HG02943 (cell line): Measurements from ENCODE around the gene LDHAL6B.
"Not testable (repeated sequence)": the region's sequence is repeated elsewhere in the genome, so short reads cannot be mapped to it uniquely, and the experiment has no call there.

Experiments used
- ATAC-seq: cut with Tn5 transposase; IDR thresholded peaks from one replicate; pipeline ENCODE4 v1.9.1; 2021; ENCODE audit warnings: mild to moderate bottlenecking, low read depth, moderate library complexity; ENCODE audit not compliant: unreplicated experiment

The LDHAL6B gene

GRCh38 chr15:59206623-59207183 lies at the start of gene LDHAL6B:
TSS of gene LDHAL6B (plus strand) at chr15:59206843. CDS start at chr15:59206941, 98 bp downstream.
- ATAC-seq, result no peak

- no peak for ATAC-seq
Measured at GRCh38 chr15:59157396-59157795, 49.2 kb upstream of the LDHAL6B start.

- no peak for ATAC-seq
Measured at GRCh38 chr15:59157840-59158700, 48.6 kb upstream of the LDHAL6B start.

GRCh38 chr15:59158701-59159034 lies 48.0 kb upstream of the LDHAL6B start:
- no peak for ATAC-seq

GRCh38 chr15:59159210-59159609 lies 47.4 kb upstream of the LDHAL6B start:
- no peak for ATAC-seq

- no peak for ATAC-seq
Measured at GRCh38 chr15:59160880-59161593, 45.6 kb upstream of the LDHAL6B start.

- not testable (repeated sequence) for ATAC-seq
Measured at GRCh38 chr15:59162080-59162479, 44.6 kb upstream of the LDHAL6B start.

- ATAC-seq, result no peak
Measured at GRCh38 chr15:59165726-59166125, 40.9 kb upstream of the LDHAL6B start.

- no peak for ATAC-seq
Measured at GRCh38 chr15:59166166-59166565, 40.5 kb upstream of the LDHAL6B start.

GRCh38 chr15:59166601-59167265 lies 39.9 kb upstream of the LDHAL6B start:
- ATAC-seq, result no peak

- ATAC-seq, result no peak
Measured at GRCh38 chr15:59168536-59168935, 38.1 kb upstream of the LDHAL6B start.

GRCh38 chr15:59169251-59169708 lies 37.4 kb upstream of the LDHAL6B start:
- no peak for ATAC-seq

GRCh38 chr15:59170295-59171066 lies 36.2 kb upstream of the LDHAL6B start:
- ATAC-seq, result no peak

GRCh38 chr15:59171067-59171397 lies 35.6 kb upstream of the LDHAL6B start:
- ATAC-seq, result no peak

GRCh38 chr15:59172289-59172901 lies 34.2 kb upstream of the LDHAL6B start:
- no peak for ATAC-seq

GRCh38 chr15:59173194-59173593 lies 33.4 kb upstream of the LDHAL6B start:
- no peak for ATAC-seq

GRCh38 chr15:59174151-59174834 lies 32.4 kb upstream of the LDHAL6B start:
- ATAC-seq, result no peak

- no peak for ATAC-seq
Measured at GRCh38 chr15:59174835-59175831, 31.5 kb upstream of the LDHAL6B start.
